ENCODE results near the gene PMEPA1. TPM values are rescaled to one million over a fixed set of nuclear protein-coding genes. Genes with fewer than 3 reads are reported as not detected.

The PMEPA1 gene
- total and polyA plus RNA-seq, 2 experiments from 2014 or later = 7.3 to 15.4 TPM

- TF ChIP-seq, protein P1, sequence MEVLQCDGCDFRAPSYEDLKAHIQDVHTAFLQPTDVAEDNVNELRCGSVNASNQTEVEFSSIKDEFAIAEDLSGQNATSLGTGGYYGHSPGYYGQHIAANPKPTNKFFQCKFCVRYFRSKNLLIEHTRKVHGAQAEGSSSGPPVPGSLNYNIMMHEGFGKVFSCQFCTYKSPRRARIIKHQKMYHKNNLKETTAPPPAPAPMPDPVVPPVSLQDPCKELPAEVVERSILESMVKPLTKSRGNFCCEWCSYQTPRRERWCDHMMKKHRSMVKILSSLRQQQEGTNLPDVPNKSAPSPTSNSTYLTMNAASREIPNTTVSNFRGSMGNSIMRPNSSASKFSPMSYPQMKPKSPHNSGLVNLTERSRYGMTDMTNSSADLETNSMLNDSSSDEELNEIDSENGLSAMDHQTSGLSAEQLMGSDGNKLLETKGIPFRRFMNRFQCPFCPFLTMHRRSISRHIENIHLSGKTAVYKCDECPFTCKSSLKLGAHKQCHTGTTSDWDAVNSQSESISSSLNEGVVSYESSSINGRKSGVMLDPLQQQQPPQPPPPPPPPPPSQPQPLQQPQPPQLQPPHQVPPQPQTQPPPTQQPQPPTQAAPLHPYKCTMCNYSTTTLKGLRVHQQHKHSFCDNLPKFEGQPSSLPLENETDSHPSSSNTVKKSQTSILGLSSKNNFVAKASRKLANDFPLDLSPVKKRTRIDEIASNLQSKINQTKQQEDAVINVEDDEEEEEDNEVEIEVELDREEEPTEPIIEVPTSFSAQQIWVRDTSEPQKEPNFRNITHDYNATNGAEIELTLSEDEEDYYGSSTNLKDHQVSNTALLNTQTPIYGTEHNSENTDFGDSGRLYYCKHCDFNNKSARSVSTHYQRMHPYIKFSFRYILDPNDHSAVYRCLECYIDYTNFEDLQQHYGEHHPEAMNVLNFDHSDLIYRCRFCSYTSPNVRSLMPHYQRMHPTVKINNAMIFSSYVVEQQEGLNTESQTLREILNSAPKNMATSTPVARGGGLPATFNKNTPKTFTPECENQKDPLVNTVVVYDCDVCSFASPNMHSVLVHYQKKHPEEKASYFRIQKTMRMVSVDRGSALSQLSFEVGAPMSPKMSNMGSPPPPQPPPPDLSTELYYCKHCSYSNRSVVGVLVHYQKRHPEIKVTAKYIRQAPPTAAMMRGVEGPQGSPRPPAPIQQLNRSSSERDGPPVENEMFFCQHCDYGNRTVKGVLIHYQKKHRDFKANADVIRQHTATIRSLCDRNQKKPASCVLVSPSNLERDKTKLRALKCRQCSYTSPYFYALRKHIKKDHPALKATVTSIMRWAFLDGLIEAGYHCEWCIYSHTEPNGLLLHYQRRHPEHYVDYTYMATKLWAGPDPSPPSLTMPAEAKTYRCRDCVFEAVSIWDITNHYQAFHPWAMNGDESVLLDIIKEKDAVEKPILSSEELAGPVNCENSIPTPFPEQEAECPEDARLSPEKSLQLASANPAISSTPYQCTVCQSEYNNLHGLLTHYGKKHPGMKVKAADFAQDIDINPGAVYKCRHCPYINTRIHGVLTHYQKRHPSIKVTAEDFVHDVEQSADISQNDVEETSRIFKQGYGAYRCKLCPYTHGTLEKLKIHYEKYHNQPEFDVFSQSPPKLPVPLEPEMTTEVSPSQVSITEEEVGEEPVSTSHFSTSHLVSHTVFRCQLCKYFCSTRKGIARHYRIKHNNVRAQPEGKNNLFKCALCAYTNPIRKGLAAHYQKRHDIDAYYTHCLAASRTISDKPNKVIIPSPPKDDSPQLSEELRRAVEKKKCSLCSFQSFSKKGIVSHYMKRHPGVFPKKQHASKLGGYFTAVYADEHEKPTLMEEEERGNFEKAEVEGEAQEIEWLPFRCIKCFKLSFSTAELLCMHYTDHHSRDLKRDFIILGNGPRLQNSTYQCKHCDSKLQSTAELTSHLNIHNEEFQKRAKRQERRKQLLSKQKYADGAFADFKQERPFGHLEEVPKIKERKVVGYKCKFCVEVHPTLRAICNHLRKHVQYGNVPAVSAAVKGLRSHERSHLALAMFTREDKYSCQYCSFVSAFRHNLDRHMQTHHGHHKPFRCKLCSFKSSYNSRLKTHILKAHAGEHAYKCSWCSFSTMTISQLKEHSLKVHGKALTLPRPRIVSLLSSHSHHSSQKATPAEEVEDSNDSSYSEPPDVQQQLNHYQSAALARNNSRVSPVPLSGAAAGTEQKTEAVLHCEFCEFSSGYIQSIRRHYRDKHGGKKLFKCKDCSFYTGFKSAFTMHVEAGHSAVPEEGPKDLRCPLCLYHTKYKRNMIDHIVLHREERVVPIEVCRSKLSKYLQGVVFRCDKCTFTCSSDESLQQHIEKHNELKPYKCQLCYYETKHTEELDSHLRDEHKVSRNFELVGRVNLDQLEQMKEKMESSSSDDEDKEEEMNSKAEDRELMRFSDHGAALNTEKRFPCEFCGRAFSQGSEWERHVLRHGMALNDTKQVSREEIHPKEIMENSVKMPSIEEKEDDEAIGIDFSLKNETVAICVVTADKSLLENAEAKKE (CRISPR knock-in tag; IDR thresholded peaks at IDR 0.05) = no peak
- TF ChIP-seq, protein P2, sequence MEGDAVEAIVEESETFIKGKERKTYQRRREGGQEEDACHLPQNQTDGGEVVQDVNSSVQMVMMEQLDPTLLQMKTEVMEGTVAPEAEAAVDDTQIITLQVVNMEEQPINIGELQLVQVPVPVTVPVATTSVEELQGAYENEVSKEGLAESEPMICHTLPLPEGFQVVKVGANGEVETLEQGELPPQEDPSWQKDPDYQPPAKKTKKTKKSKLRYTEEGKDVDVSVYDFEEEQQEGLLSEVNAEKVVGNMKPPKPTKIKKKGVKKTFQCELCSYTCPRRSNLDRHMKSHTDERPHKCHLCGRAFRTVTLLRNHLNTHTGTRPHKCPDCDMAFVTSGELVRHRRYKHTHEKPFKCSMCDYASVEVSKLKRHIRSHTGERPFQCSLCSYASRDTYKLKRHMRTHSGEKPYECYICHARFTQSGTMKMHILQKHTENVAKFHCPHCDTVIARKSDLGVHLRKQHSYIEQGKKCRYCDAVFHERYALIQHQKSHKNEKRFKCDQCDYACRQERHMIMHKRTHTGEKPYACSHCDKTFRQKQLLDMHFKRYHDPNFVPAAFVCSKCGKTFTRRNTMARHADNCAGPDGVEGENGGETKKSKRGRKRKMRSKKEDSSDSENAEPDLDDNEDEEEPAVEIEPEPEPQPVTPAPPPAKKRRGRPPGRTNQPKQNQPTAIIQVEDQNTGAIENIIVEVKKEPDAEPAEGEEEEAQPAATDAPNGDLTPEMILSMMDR (conservative IDR thresholded peaks at IDR 0.05; ENCODE audit: low read depth in 2 of 2) = no peak
These were observed 34.0 kb downstream of the PMEPA1 start (continued) for GRCh38 chr20:57675773-57676172.

- Mint-ChIP-seq H3K27me3 (ENCODE audit: insufficient read depth, low read depth, poor library complexity) (peaks cover 2% of the 10 kb centered on the region), H3K4me3 (no peak overlapping the region), H3K36me3 (ENCODE audit: low read depth) (no peaks in the 10 kb centered on the region), H3K27ac (no peak overlapping the region), H3K4me1 (peaks cover 69% of the 10 kb centered on the region), H3K9me3 (no peaks in the 10 kb centered on the region)
- no peak overlapping the region for H2AFZ ChIP-seq
- H3K27me3 ChIP-seq (ENCODE audit: insufficient read depth) = no peaks in the 10 kb centered on the region
- DNase-seq (ENCODE audit: low spot score) (no peak), ATAC-seq (no peak)
- TF ChIP-seq STAT1 (IDR thresholded peaks at IDR 0.05; ENCODE audit: unreplicated experiment) (no peak), EZH2 (IDR thresholded peaks at IDR 0.05; ENCODE audit: low read depth, unreplicated experiment) (no peak)
- H3K79me2 ChIP-seq (replicated peaks; ENCODE audit: insufficient read depth) = peaks cover 96% of the 10 kb centered on the region
- peaks cover 23% of the 10 kb centered on the region for H3K4me1 ChIP-seq (ENCODE audit: insufficient read depth)
- H3K27ac ChIP-seq (ENCODE audit: low read depth) = no peak overlapping the region
- H4K20me1 ChIP-seq (replicated peaks; ENCODE audit: insufficient read depth) = peaks cover 34% of the 10 kb centered on the region; the same call in 1 of the 2 replicates
- H3K4me2 ChIP-seq = no peak overlapping the region
- H3K4me3 ChIP-seq = no peak overlapping the region
- H3F3A ChIP-seq (replicated peaks; ENCODE audit: low read depth) = no peaks in the 10 kb centered on the region
- H3K9me2 ChIP-seq (ENCODE audit: insufficient read depth) = no peaks in the 10 kb centered on the region
- no peaks in the 10 kb centered on the region for H3K36me3 ChIP-seq (ENCODE audit: insufficient read depth)
These were observed 36.8 kb downstream of the PMEPA1 start for GRCh38 chr20:57672953-57673575.

Data from GM23338 (cell line).